ENCODE data around the gene ACACA.

Gene ACACA

DNA sequence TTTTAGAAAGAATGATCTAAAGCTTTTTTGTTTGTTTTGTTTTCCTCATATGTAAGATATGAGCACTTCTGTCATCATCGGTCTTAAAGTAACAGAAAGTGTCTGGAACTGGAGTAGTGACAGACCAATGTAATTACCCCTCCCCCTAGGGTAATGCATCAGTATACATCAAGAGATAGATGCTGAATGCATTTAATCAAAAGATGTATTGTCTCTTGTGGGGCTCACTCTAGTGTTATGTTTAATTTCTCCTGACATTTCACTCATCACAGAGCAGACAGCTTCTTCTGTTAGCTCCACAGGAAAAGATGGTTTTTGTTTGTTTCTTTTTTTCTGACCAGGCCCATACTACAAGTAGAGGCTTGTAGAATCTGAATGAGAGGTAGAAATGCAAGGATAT is 199.5 kb downstream of the ACACA start:
- WGBS (ENCODE audit: insufficient coverage), result no CpG with 5 or more reads among the region's 1 CpG
- peaks cover 5 to 74% (median 13%) of the 10 kb centered on the region in 4 experiments for H3K36me3 ChIP-seq (ENCODE audit: control insufficient read depth in 4 of 4, insufficient read depth in 4 of 4, low read length in 3 of 4)
- ChIA-PET CTCF (interaction anchor here (1.0 kb wide), 2 partner anchors 12 to 33 kb away, joined by 3 to 4 read pairs; no protein-coding TSS in a partner anchor), POLR2A (no interaction called here)
- peaks cover 14 to 32% (median 17%) of the 10 kb centered on the region in 4 experiments for H3K4me1 ChIP-seq (ENCODE audit: control extremely low read depth in 1 of 4, control insufficient read depth in 4 of 4, insufficient read depth in 4 of 4, low read length in 3 of 4)
- H3K27ac ChIP-seq (ENCODE audit: insufficient read depth in 1 of 2, low read depth in 1 of 2, low read length in 2 of 2, poor library complexity in 1 of 2, severe bottlenecking in 2 of 2), result no peak overlapping the region
- no peak for DNase-seq
- no peak overlapping the region for H3K4me3 ChIP-seq (ENCODE audit: control insufficient read depth in 1 of 7, extremely low read depth in 1 of 7, insufficient read depth in 4 of 7, low read depth in 2 of 7, low read length in 6 of 7)
- no peaks in the 10 kb centered on the region for H3K27me3 ChIP-seq (replicated peaks in 2 of 5; ENCODE audit: control insufficient read depth in 4 of 5, insufficient read depth in 5 of 5, low read length in 4 of 5)
- no peaks in the 10 kb centered on the region for H3K9me3 ChIP-seq (ENCODE audit: control extremely low read depth in 1 of 5, control insufficient read depth in 4 of 5, insufficient read depth in 2 of 5, low read depth in 1 of 5, low read length in 4 of 5)

GRCh38 chr17:37206299-37206698 is 200.3 kb downstream of the ACACA start:
- H3K27ac ChIP-seq (ENCODE audit: insufficient read depth in 1 of 2, low read depth in 1 of 2, low read length in 2 of 2, poor library complexity in 1 of 2, severe bottlenecking in 2 of 2), result no peak overlapping the region
- POLR2A ChIA-PET, result no interaction called here
- H3K4me3 ChIP-seq (ENCODE audit: control insufficient read depth in 1 of 7, extremely low read depth in 1 of 7, insufficient read depth in 4 of 7, low read depth in 2 of 7, low read length in 6 of 7), result no peak overlapping the region
- no peaks in the 10 kb centered on the region for H3K9me3 ChIP-seq (ENCODE audit: control extremely low read depth in 1 of 5, control insufficient read depth in 4 of 5, insufficient read depth in 2 of 5, low read depth in 1 of 5, low read length in 4 of 5)
- H3K4me1 ChIP-seq (ENCODE audit: control extremely low read depth in 1 of 4, control insufficient read depth in 4 of 4, insufficient read depth in 4 of 4, low read length in 3 of 4), result peaks cover 7 to 24% (median 10%) of the 10 kb centered on the region in 4 experiments
- H3K36me3 ChIP-seq (ENCODE audit: control insufficient read depth in 4 of 4, insufficient read depth in 4 of 4, low read length in 3 of 4), result peaks cover 7 to 73% (median 14%) of the 10 kb centered on the region in 4 experiments
- no peaks in the 10 kb centered on the region for H3K27me3 ChIP-seq (replicated peaks in 2 of 5; ENCODE audit: control insufficient read depth in 4 of 5, insufficient read depth in 5 of 5, low read length in 4 of 5)
- CTCF ChIA-PET, result interaction anchor here (1.0 to 1.1 kb wide), 2 partner anchors 8 to 12 kb away, joined by 3 to 4 read pairs; no protein-coding TSS in a partner anchor
- no peak for DNase-seq

- ChIA-PET CTCF (no interaction called here), POLR2A (interaction anchor here (0.7 kb wide), 1 partner anchor 1653 kb away, joined by 3 read pairs; no protein-coding TSS in a partner anchor)
- DNase-seq, result no peak
- Histone ChIP-seq H3K36me3 (ENCODE audit: control insufficient read depth in 4 of 4, insufficient read depth in 4 of 4, low read length in 3 of 4) (peaks cover 6 to 61% (median 20%) of the 10 kb centered on the region in 4 experiments), H3K27me3 (replicated peaks in 2 of 5; ENCODE audit: control insufficient read depth in 4 of 5, insufficient read depth in 5 of 5, low read length in 4 of 5) (no peaks in the 10 kb centered on the region), H3K9me3 (ENCODE audit: control extremely low read depth in 1 of 5, control insufficient read depth in 4 of 5, insufficient read depth in 2 of 5, low read depth in 1 of 5, low read length in 4 of 5) (no peaks in the 10 kb centered on the region), H3K27ac (ENCODE audit: insufficient read depth in 1 of 2, low read depth in 1 of 2, low read length in 2 of 2, poor library complexity in 1 of 2, severe bottlenecking in 2 of 2) (no peak overlapping the region), H3K4me1 (ENCODE audit: control extremely low read depth in 1 of 4, control insufficient read depth in 4 of 4, insufficient read depth in 4 of 4, low read length in 3 of 4) (no peaks in the 10 kb centered on the region), H3K4me3 (ENCODE audit: control insufficient read depth in 1 of 7, extremely low read depth in 1 of 7, insufficient read depth in 4 of 7, low read depth in 2 of 7, low read length in 6 of 7) (no peak overlapping the region)
- no CpG with 5 or more reads among the region's 2 CpGs for WGBS (ENCODE audit: insufficient coverage)
Measured at GRCh38 chr17:37200497-37200896, 206.1 kb downstream of the ACACA start.

GRCh38 chr17:37197336-37197735 is 209.3 kb downstream of the ACACA start:
- Histone ChIP-seq H3K27ac (ENCODE audit: insufficient read depth in 1 of 2, low read depth in 1 of 2, low read length in 2 of 2, poor library complexity in 1 of 2, severe bottlenecking in 2 of 2) (no peak overlapping the region), H3K27me3 (replicated peaks in 2 of 5; ENCODE audit: control insufficient read depth in 4 of 5, insufficient read depth in 5 of 5, low read length in 4 of 5) (no peaks in the 10 kb centered on the region), H3K36me3 (ENCODE audit: control insufficient read depth in 4 of 4, insufficient read depth in 4 of 4, low read length in 3 of 4) (peaks cover 6 to 54% (median 11%) of the 10 kb centered on the region in 4 experiments), H3K9me3 (ENCODE audit: control extremely low read depth in 1 of 5, control insufficient read depth in 4 of 5, insufficient read depth in 2 of 5, low read depth in 1 of 5, low read length in 4 of 5) (no peaks in the 10 kb centered on the region), H3K4me3 (ENCODE audit: control insufficient read depth in 1 of 7, extremely low read depth in 1 of 7, insufficient read depth in 4 of 7, low read depth in 2 of 7, low read length in 6 of 7) (no peak overlapping the region), H3K4me1 (ENCODE audit: control extremely low read depth in 1 of 4, control insufficient read depth in 4 of 4, insufficient read depth in 4 of 4, low read length in 3 of 4) (no peaks in the 10 kb centered on the region)
- CTCF ChIA-PET, result interaction anchor here (0.9 to 1.0 kb wide), 2 partner anchors 46 to 148 kb away, joined by 3 read pairs; no protein-coding TSS in a partner anchor
- no CpG with 5 or more reads among the region's 2 CpGs for WGBS (ENCODE audit: insufficient coverage)
- no peak for DNase-seq
- POLR2A ChIA-PET, result no interaction called here

GRCh38 chr17:37194208-37194607 is 212.4 kb downstream of the ACACA start:
- POLR2A ChIA-PET, result interaction anchor here (0.7 kb wide), 1 partner anchor 80 kb away, joined by 3 read pairs; no protein-coding TSS in a partner anchor
- Histone ChIP-seq H3K4me3 (ENCODE audit: control insufficient read depth in 1 of 7, extremely low read depth in 1 of 7, insufficient read depth in 4 of 7, low read depth in 2 of 7, low read length in 6 of 7) (no peak overlapping the region), H3K27me3 (replicated peaks in 2 of 5; ENCODE audit: control insufficient read depth in 4 of 5, insufficient read depth in 5 of 5, low read length in 4 of 5) (no peaks in the 10 kb centered on the region), H3K27ac (ENCODE audit: insufficient read depth in 1 of 2, low read depth in 1 of 2, low read length in 2 of 2, poor library complexity in 1 of 2, severe bottlenecking in 2 of 2) (no peak overlapping the region), H3K36me3 (ENCODE audit: control insufficient read depth in 4 of 4, insufficient read depth in 4 of 4, low read length in 3 of 4) (peaks cover 9 to 63% (median 18%) of the 10 kb centered on the region in 4 experiments), H3K4me1 (ENCODE audit: control extremely low read depth in 1 of 4, control insufficient read depth in 4 of 4, insufficient read depth in 4 of 4, low read length in 3 of 4) (no peaks in the 10 kb centered on the region), H3K9me3 (ENCODE audit: control extremely low read depth in 1 of 5, control insufficient read depth in 4 of 5, insufficient read depth in 2 of 5, low read depth in 1 of 5, low read length in 4 of 5) (no peaks in the 10 kb centered on the region)
- peak in 1 of 3 donors; percentile 8 for DNase-seq
- no CpG with 5 or more reads among the region's 1 CpG for WGBS (ENCODE audit: insufficient coverage)
- CTCF ChIA-PET, result interaction anchor here (0.7 to 1.6 kb wide), 5 partner anchors 13 to 56 kb away, joined by 3 to 4 read pairs (median 3); no protein-coding TSS in a partner anchor

GRCh38 chr17:37191219-37191618 is 215.4 kb downstream of the ACACA start:
- ChIA-PET CTCF (interaction anchor here (0.5 to 2.2 kb wide), 5 partner anchors 18 to 267 kb away, joined by 4 to 6 read pairs (median 6); no protein-coding TSS in a partner anchor), POLR2A (no interaction called here)
- H3K36me3 ChIP-seq (ENCODE audit: control insufficient read depth in 4 of 4, insufficient read depth in 4 of 4, low read length in 3 of 4), result peaks cover 13 to 71% (median 28%) of the 10 kb centered on the region in 4 experiments
- no peak overlapping the region for H3K4me3 ChIP-seq (ENCODE audit: control insufficient read depth in 1 of 7, extremely low read depth in 1 of 7, insufficient read depth in 4 of 7, low read depth in 2 of 7, low read length in 6 of 7)
- H3K27me3 ChIP-seq (replicated peaks in 2 of 5; ENCODE audit: control insufficient read depth in 4 of 5, insufficient read depth in 5 of 5, low read length in 4 of 5), result no peaks in the 10 kb centered on the region
- no CpG with 5 or more reads among the region's 2 CpGs for WGBS (ENCODE audit: insufficient coverage)
- H3K27ac ChIP-seq (ENCODE audit: insufficient read depth in 1 of 2, low read depth in 1 of 2, low read length in 2 of 2, poor library complexity in 1 of 2, severe bottlenecking in 2 of 2), result no peak overlapping the region
- DNase-seq, result no peak
- H3K9me3 ChIP-seq (ENCODE audit: control extremely low read depth in 1 of 5, control insufficient read depth in 4 of 5, insufficient read depth in 2 of 5, low read depth in 1 of 5, low read length in 4 of 5), result no peaks in the 10 kb centered on the region
- H3K4me1 ChIP-seq (ENCODE audit: control extremely low read depth in 1 of 4, control insufficient read depth in 4 of 4, insufficient read depth in 4 of 4, low read length in 3 of 4), result no peaks in the 10 kb centered on the region

- CTCF ChIA-PET, result interaction anchor here (2.0 kb wide), 1 partner anchor 18 kb away, joined by 6 read pairs; no protein-coding TSS in a partner anchor
- POLR2A ChIA-PET, result no interaction called here
- H3K27ac ChIP-seq (ENCODE audit: insufficient read depth in 1 of 2, low read depth in 1 of 2, low read length in 2 of 2, poor library complexity in 1 of 2, severe bottlenecking in 2 of 2), result no peak overlapping the region
- H3K4me1 ChIP-seq (ENCODE audit: control extremely low read depth in 1 of 4, control insufficient read depth in 4 of 4, insufficient read depth in 4 of 4, low read length in 3 of 4), result no peaks in the 10 kb centered on the region
- H3K36me3 ChIP-seq (ENCODE audit: control insufficient read depth in 4 of 4, insufficient read depth in 4 of 4, low read length in 3 of 4), result peaks cover 13 to 77% (median 28%) of the 10 kb centered on the region in 4 experiments
- no peak for DNase-seq
- no peaks in the 10 kb centered on the region for H3K27me3 ChIP-seq (replicated peaks in 2 of 5; ENCODE audit: control insufficient read depth in 4 of 5, insufficient read depth in 5 of 5, low read length in 4 of 5)
- no peaks in the 10 kb centered on the region for H3K9me3 ChIP-seq (ENCODE audit: control extremely low read depth in 1 of 5, control insufficient read depth in 4 of 5, insufficient read depth in 2 of 5, low read depth in 1 of 5, low read length in 4 of 5)
- no peak overlapping the region for H3K4me3 ChIP-seq (ENCODE audit: control insufficient read depth in 1 of 7, extremely low read depth in 1 of 7, insufficient read depth in 4 of 7, low read depth in 2 of 7, low read length in 6 of 7)
Measured at GRCh38 chr17:37190493-37190892, 216.1 kb downstream of the ACACA start.
